Measurements from ENCODE around the gene ZMIZ1.

- no peak for TF ChIP-seq CTCF (IDR thresholded peaks at IDR 0.05)
- no peak for TF ChIP-seq POLR2AphosphoS5 (IDR thresholded peaks at IDR 0.05)
Measured at GRCh38 chr10:79042639-79043411, 25.9 kb upstream of the ZMIZ1 start.

Measured in suprapubic skin (tissue), 3 donors.